OCI-LY3 (cell line): ENCODE measurements around the gene CARNS1.

Experiments used
- H2AFZ ChIP-seq: fragments of 200-600, 300-600 bp; shearing (Covaris generic); 2 replicates; pipeline ENCODE4 v1.6.0; 2014; ENCODE audit warnings: antibody characterized with exemption, low read depth, low read length
- H3K27ac ChIP-seq: fragments of 200-600, 300-600 bp; sonication (generic); 2 replicates; pipeline ENCODE4 v1.5.1; 2014; ENCODE audit warnings: mild to moderate bottlenecking, low read length, moderate library complexity, mixed read lengths
- H3K27me3 ChIP-seq: fragments of 200-600, 300-600 bp; sonication (generic); 2 replicates; pipeline ENCODE4 v1.6.1; 2014; ENCODE audit warnings: low read depth, low read length, mixed read lengths
- H3K36me3 ChIP-seq: fragments of 200-600, 300-600 bp; sonication (generic); replicated peaks from 2 replicates; pipeline ENCODE3; 2014; ENCODE audit warnings: low read depth, low read length, mixed read lengths
- H3K4me1 ChIP-seq: fragments of 300-600, 200-600 bp; sonication (generic); 2 replicates; pipeline ENCODE4 v1.6.1; 2014; ENCODE audit warnings: low read length, mixed read lengths
- H3K4me2 ChIP-seq: fragments of 200-600, 300-600 bp; sonication (generic); 2 replicates; pipeline ENCODE4 v1.6.1; 2014; ENCODE audit warnings: low read length, mixed read lengths
- H3K4me3 ChIP-seq: fragments of 300-600, 200-600 bp; sonication (generic); 2 replicates; pipeline ENCODE4 v1.5.1; 2014; ENCODE audit warnings: antibody characterized with exemption, mild to moderate bottlenecking, low read length, moderate library complexity
- H3K79me2 ChIP-seq: fragments of 300-600, 200-600 bp; shearing (Covaris generic); 2 replicates; pipeline ENCODE4 v1.6.1; 2014; ENCODE audit warnings: mild to moderate bottlenecking, low read length, mixed read lengths
- H3K9ac ChIP-seq: fragments of 300-600, 200-600 bp; shearing (Covaris generic); 2 replicates; pipeline ENCODE4 v1.6.0; 2014; ENCODE audit warnings: mild to moderate bottlenecking, low read length, moderate library complexity
- H3K9me3 ChIP-seq: fragments of 200-600, 300-600 bp; shearing (Covaris generic); 2 replicates; pipeline ENCODE4 v1.6.1; 2014; ENCODE audit warnings: low read length, mixed read lengths; ENCODE audit not compliant: insufficient read depth
- H4K20me1 ChIP-seq: fragments of 200-600, 300-600 bp; sonication (generic); 2 replicates; pipeline ENCODE4 v1.6.1; 2016; ENCODE audit warnings: low read length, mixed read lengths; ENCODE audit not compliant: insufficient read depth
- EZH2phosphoT487 ChIP-seq: fragments of 200-600 bp; shearing (Covaris generic); IDR thresholded peaks from 2 replicates; pipeline ENCODE4 v1.6.1; 2018; ENCODE audit warnings: antibody characterized with exemption, mixed run types, low read depth
- TF ChIP-seq, protein P1 (sequence below): fragments of 200-600, 300-600 bp; sonication (generic); IDR thresholded peaks from 2 replicates; pipeline ENCODE4 v1.5.1; 2014; ENCODE audit warnings: antibody characterized with exemption, low read length, low read depth

CARNS1 gene

DNA sequence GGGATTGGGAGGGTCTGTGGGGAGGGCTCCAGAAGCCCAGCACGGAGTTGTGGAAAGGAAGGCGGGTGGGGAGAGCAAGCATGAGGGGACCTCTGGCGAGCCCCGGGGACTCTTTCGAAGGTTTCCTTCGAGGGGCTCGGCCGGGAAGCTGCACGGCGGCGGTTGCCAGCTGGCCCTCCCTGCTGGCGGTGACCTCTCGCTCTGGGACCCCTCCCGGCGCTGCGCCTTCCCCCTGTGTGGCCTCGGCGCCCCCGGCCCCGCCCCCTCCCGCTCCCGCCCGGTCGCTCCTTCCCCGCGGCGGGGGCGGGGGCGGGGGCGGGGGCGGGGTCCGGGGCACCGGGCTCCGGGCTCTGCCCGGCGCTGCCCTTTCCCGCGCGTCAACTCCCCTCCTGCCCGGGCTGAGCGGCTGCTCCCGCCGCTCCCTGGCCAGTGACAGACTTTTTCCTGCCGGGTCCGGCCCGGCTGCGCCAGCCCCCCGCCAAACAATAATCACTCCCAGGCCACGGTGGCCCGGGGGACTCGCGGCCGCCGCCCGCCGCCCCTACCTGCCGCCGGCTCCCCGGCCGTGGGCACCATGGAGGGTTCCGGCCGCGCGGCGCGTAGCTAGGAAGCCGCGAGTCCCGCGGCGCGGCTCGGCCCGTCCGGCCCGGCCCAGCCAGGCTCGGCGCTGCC is 43.0 kb upstream of the CARNS1 start:
- Histone ChIP-seq H3K4me3 (peak overlapping the region; percentile 92), H3K36me3 (no peaks in the 10 kb centered on the region), H3K4me2 (peak overlapping the region; percentile 99), H2AFZ (no peak overlapping the region), H3K27me3 (peaks cover 18% of the 10 kb centered on the region), H4K20me1 (peaks cover 10% of the 10 kb centered on the region; the same call in 1 of the 2 replicates), H3K4me1 (peaks cover 29% of the 10 kb centered on the region), H3K9ac (peak overlapping the region; percentile 97), H3K79me2 (peaks cover 32% of the 10 kb centered on the region), H3K9me3 (no peaks in the 10 kb centered on the region), H3K27ac (no peak overlapping the region; the same call in 1 of the 2 replicates)
- TF ChIP-seq, protein P1, sequence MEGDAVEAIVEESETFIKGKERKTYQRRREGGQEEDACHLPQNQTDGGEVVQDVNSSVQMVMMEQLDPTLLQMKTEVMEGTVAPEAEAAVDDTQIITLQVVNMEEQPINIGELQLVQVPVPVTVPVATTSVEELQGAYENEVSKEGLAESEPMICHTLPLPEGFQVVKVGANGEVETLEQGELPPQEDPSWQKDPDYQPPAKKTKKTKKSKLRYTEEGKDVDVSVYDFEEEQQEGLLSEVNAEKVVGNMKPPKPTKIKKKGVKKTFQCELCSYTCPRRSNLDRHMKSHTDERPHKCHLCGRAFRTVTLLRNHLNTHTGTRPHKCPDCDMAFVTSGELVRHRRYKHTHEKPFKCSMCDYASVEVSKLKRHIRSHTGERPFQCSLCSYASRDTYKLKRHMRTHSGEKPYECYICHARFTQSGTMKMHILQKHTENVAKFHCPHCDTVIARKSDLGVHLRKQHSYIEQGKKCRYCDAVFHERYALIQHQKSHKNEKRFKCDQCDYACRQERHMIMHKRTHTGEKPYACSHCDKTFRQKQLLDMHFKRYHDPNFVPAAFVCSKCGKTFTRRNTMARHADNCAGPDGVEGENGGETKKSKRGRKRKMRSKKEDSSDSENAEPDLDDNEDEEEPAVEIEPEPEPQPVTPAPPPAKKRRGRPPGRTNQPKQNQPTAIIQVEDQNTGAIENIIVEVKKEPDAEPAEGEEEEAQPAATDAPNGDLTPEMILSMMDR, result no peak
- no peak for TF ChIP-seq EZH2phosphoT487

DNA sequence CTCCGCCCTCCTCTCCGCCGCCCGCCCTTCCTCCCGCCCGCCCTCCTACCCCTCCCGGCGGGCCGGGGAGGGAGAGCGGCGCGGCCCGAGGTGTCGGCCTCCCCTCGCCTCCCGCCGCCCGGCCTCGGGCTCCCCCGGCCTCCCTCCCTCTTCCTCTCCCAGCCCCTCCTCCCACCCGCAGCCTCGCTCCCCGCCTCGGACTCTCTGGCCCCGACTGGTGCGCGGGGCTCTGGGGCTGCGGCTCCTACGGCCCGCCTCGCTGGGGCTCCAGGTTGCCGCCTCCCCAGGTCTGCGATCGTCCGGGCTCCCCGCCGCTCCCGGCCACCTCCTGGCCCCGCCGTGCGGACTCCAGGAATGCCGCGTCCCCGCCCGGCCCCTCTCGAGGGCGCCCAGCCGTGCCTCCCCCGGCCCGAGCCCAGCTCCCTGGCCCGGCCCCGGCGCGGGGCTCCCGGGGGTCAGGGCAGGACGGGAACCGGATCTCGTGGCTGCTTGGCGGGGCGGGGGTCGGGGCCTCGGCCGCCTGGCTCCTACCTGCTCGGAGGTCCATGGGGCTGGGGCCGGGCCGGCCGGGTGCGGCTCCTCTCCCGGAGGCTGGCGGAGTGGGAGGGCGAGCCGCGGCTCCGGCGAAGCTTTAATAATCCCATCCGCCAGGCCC is 42.4 kb upstream of the CARNS1 start, which contains the start of gene CLCF1:
CLCF1 (minus strand) TSS at position 606 of the 655 bp plus-strand sequence; CDS start at position 547, 59 bp downstream.
- Histone ChIP-seq H2AFZ (peak within 1 kb of the TSS; percentile 30; the same call in 1 of the 2 replicates), H3K4me3 (peak within 1 kb of the TSS; percentile 92), H3K9ac (peak within 1 kb of the TSS; percentile 97), H3K4me2 (peak within 1 kb of the TSS; percentile 99), H3K9me3 (no peaks in the 10 kb centered on the region), H4K20me1 (peaks cover 10% of the 10 kb centered on the region; the same call in 1 of the 2 replicates), H3K4me1 (peaks cover 29% of the 10 kb centered on the region), H3K36me3 (no peaks in the 10 kb centered on the region), H3K27ac (peak within 1 kb of the TSS; percentile 69), H3K79me2 (peaks cover 32% of the 10 kb centered on the region), H3K27me3 (peaks cover 18% of the 10 kb centered on the region)
- TF ChIP-seq EZH2phosphoT487, result no peak
- TF ChIP-seq, protein P1, result no peak

DNA sequence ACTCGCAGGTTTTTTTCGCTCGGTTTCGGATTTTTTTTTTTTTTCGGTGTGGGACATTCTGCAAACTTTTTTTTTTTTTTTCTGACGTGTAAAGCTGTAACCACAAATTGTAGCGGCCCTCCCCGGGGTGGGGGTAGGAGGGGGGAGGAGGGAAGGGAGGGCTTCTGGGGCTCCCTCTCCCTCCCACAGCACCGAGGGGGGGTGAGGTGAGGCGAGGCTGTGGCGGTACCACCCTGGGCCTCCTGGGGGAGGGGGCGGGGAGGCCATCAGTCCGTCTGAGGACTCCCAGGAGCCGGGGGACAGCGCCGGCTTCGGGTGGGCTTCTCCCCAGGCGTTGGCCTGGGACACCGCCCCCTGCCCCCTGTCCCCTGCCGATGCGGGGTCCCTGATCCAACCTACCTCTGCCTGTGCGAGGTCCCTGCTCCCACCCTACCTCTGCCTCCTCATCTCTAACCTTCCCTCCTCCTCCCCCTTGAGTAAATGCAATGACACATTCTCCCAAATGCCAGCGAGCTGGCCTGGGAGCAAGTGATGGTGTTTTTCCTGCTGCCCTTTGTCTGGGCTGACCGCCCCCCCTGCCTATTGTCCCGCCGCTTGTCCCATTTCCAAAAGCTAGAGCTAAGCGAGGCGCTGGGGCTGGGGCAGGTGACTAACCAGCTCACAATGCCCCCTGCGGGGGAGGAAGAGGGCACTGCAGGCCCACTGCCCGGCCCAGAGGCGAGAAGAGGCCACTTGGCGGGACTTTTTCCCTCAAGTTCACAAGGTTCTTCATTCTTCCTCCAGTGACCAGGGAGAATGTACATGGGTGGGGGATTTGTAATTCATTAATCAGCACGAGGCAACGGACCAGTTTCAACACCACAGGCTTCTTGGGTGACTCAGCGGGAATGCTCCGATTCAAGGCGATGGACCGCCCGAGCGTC is 41.6 kb upstream of the CARNS1 start:
- peak overlapping the region; percentile 69 for H3K27ac ChIP-seq
- peaks cover 29% of the 10 kb centered on the region for H3K4me1 ChIP-seq
- peak overlapping the region; percentile 92 for H3K4me3 ChIP-seq
- peak overlapping the region; percentile 99 for H3K4me2 ChIP-seq
- H3K9ac ChIP-seq, result peak overlapping the region; percentile 97
- H3K27me3 ChIP-seq, result peaks cover 18% of the 10 kb centered on the region
- peaks cover 10% of the 10 kb centered on the region; the same call in 1 of the 2 replicates for H4K20me1 ChIP-seq
- TF ChIP-seq, protein P1, result peak; percentile 89
- TF ChIP-seq EZH2phosphoT487, result no peak
- no peaks in the 10 kb centered on the region for H3K9me3 ChIP-seq
- H2AFZ ChIP-seq, result peak overlapping the region; percentile 30; the same call in 1 of the 2 replicates
- peaks cover 32% of the 10 kb centered on the region for H3K79me2 ChIP-seq
- no peaks in the 10 kb centered on the region for H3K36me3 ChIP-seq
